IPS DF 19.7 (cell line): ENCODE results near the gene SULT1C4.
A peak's percentile ranks its signal among the peaks of the same experiment; 100 is the strongest.

Experiments used
- DNase-seq: peaks from one replicate; pipeline ENCODE4 v3.0.0-alpha.2; 2013; ENCODE audit warnings: low read depth, low spot score

Gene SULT1C4

DNA sequence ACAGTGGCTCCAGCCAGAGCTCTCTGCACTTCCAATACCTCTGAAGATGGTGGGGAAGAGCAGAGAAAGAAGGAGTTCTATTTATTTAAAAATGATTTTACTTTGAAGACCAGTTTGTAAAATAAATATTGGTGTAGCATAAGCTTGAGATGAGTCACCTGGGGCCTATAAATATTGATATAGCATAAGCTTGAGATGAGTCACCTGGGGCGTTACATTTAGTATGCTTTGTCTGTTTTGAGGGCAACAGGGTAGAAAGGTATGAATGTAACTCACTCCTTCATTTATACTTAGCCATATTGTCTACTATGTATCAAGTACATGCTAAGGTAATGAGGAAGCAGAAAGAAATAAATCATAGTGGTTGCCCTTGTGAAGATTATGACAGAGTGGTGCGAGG lies 7.7 kb upstream of the SULT1C4 start:
- no peak for DNase-seq

DNA sequence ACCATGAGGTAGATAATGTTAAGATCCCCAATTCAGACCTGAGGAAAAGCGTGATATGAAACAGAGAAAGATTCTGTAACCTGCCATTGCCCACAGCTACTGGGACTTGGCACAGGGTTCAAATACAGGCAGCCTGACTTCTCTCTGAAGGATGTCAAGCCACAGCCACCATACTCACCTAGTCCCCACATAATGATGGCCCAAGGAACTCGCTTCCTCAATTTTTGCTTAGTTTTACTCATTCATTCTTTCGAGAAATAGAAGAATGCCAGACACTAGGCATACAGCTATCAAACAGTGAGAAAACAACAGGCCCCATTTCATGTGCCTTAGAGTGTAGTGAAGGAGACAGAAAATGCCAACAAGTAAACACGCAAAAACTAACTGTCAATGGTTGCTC lies 980 bp upstream of the SULT1C4 start:
- DNase-seq, result no peak

DNA sequence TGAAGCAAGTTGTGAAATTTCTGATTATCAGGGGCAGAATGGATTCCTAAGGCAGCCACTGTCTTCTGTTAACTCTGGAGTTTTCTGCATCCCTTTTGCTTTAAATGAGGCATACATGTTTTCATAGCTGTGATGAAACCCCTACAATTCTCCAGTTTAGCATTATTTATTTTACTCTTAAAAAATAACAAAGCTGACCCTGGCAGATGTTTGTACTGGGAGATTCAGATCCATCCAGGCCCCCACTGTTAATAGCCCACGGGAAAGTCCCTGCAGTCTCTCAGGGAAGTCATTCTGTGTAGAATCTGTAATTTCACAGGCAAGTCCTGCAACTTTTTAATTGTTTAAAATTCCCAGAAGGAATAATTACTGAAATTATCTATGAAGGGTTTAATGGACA lies 353 bp upstream of the SULT1C4 start:
- no peak for DNase-seq

DNA sequence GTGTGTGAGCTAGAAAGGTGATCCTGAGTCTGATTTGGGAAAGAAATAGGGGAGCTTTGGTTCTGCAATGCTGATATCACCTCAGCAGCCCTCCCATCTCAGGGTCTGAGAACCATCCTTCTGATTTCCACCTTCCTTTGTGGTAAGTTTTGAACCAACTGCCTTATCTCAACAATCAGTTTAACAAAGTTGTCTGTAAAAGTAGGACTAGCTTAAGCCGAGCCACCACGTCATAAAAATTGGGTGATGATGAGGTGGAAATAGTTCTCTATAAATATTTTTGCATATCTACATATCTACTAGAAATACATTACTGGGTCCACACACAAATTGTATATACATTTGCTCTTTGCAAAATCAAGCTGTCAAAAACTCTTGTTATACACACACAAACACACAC lies 1.1 kb downstream of the SULT1C4 start:
- DNase-seq, result no peak

DNA sequence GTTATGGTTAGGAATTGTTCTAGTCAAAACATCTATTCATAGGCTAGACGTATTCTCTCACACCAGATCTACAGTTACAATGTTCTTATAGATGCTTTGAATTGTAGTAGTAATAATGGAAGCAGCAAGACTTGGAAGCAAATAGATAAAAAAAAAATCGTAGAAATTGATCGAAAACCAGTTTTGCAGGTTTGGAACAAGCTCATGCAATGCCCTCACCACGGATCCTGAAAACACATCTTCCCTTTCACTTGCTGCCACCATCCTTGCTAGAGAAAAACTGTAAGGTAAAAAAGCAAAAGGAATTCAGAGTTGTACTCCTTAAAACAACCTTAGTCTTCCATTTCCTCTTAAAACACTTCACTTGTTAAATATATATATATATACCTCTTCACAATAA lies 4.4 kb downstream of the SULT1C4 start:
- no peak for DNase-seq

DNA sequence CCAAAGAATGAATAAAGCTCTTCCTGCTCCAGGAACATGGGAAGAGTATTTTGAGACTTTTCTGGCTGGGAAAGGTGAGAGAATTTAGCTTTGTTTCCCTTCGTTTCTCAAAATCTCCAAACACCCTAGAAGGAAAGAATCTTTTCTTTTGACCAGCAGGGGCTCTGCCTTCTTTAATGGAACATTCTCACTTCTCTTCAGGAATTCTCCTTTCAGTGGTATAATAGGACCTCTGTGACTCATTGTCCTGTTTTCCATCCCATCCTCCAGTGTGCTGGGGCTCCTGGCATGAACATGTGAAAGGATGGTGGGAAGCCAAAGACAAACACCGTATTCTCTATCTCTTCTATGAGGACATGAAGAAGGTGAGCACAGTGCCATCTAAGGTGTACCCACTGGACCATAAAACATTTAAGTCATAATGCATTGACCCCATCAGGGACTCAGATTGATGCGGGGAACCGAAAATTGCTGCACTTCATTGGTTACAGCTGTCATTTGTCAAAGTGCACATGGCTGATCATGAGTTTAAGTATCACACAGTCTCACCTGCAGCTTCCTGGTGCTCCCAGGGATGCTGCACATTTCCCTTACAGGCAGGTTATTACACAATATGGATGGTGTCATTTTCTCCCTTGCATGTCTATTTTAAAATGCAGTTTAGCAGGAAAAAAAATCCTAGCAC lies 5.5 kb downstream of the SULT1C4 start:
- DNase-seq, result peak; percentile 48

DNA sequence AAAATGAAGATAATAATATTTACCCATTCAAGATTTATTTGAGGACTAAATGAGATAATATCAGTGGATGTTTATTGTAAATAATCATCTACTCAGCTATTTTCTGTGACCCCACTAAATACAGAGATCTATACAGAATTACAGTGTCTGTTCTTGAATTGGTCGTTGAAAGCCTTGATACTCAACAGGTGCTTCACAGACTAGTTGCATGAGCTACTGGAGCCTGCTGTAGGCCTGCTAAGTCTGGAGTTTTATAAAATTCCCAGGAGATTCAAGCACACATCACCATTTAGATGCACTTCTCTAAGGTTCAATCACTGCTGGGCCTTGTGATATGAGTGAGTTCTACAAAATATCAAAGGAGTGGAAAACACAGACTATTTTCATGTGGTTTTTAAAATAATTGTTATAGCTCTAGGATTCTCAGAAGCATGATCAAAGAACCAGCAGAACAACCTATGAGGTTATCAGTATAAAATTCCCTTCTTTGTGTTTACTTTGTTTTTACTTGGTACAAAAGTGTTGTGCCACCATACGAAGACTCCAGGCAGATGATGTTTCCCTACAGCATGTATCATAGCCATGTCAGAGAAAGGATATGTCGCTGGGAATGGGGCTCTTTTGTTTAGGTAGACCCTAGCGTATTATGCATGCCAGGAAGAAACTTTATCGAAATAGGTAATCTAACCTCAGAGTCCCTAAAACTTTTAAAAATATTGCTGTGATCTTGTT lies 7.1 kb downstream of the SULT1C4 start:
- no peak for DNase-seq

DNA sequence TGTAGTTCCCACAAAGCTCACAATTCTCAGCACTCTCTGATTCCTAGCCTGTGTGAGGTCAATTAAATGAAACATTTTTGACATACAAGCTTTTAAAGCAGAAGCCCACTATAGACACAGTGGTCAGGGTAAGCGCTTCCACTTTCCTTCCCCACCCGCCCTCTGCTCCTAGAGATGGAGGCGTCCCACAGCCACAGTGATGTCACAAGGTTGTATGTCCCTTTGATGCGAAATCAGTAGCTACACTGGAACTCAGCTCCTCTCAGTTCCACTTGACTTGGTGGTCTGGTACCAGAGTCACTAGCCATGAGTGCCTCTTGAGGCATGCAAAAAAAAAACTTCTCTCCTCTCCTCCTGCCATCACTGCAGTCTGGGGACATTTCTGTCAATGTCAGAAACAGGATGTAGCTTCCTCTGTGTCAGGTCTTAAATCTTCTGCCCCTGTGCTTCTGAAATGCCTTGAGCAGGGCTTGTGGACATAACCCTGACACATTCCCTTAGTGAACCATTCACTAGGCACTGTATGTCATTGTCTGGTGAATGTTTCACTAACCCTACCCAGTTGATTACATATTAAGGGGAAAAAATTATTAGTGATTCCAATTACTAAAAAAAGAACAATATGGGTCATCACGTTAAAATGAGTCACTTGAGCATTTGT lies 7.8 kb downstream of the SULT1C4 start:
- DNase-seq, result no peak

DNA sequence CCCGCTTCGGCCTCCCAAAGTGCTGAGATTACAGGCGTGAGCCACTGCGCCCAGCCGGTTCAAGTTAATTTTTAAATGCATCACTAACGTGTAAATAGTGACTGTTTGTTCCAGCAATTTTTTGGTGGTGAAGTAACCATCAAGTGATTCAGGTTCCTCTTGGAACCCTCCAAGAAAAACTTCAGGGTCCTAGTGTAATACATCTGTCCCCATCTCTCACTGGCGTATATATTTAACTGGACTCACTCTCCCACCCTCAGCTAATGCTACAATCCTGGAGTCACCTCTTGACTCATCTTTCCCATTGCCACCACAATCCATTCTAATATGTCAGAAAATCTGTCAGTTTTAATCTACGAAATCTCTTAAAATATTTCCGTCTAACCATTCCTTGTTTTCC lies 10.3 kb downstream of the SULT1C4 start:
- no peak for DNase-seq

DNA sequence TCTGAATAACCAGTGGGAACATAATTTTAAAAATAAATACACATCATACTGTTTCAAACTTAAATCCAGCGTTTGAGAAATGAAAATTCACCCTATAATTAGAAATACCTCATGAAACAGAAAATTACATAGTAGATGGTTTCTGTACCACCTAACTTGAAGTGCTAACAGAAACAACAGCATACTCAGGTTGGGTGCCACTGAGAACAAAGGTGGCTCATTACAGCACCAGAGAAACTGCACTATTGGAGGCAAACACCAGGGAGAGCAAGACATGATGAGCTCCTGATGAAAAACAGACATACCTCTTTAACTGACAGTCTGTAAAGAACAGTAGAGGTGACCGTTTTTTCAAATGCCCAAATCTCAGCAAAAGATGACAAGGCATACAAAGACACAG lies 12.6 kb downstream of the SULT1C4 start:
- DNase-seq, result no peak

DNA sequence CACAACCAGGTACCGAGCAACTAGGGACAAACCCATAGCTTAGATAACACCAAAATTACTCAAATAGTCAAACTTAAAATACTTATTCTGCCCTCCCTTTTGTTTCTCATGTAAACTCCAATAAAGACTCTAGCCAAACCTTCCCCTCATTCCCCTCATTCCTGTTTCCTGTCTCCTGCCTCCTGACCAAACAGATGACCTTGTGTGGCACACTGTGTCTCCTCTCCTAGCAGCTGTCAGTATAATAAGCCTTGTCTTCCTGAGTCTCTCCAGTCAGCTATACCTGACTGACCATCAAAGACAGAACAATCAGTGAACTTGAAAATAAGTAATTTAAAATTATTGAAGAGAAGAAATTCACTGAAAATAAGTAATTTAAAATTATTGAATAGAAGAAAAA lies 14.3 kb downstream of the SULT1C4 start:
- DNase-seq, result no peak

DNA sequence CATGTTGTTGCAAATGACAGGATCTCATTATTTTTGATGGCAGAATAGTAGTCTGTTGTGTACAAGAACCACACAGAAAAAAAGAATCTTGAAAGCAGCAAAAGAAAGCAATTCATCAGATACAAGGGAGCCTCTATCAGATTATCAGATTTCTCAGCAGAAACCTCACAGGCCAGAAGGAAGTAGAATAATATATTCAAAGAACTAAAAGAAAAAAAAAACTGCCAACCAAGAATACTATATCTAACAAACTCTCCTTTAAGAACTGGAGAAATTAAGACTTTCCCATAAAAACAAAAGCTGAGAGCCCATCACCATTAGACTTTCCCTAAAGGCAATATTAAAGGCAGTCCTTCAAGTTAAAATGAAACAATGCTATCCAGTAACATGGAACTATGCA lies 15.4 kb downstream of the SULT1C4 start:
- no peak for DNase-seq

DNA sequence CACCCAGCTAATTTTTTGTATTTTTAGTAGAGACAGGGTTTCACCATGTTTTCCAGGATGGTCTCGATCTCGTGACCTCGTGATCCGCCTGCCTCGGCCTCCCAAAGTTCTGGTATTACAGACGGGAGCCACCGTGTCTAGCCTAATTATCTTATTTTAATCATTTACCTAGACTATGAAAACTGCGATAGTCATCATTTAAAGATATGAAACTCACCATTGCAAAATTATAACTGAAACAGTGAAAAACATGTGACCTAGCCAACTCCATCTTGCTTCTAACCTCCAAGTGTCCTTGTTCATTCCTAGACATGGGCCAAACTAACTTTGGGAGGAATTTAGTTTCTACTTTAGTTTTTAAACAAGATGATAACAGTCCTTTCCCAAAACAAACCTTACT lies 17.4 kb downstream of the SULT1C4 start:
- no peak for DNase-seq

DNA sequence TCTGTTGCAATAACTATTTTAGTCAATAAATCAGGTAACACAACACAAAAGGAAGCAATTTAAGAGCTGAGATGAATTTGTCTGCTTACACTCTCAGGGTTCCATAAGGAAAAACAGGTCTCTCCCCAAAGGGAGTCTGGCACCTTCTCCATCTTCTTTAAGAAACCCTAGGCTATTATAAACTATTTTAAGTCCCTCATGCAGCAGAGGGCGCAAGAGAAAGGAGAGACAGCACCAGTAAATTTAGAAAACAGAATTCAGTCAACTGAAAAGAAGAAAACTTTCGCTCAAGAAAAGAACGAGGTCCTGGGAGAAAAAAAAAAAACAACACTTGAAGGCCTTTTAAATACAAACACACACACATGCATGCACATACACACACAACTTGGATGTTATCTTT lies 19.1 kb downstream of the SULT1C4 start:
- DNase-seq, result no peak

DNA sequence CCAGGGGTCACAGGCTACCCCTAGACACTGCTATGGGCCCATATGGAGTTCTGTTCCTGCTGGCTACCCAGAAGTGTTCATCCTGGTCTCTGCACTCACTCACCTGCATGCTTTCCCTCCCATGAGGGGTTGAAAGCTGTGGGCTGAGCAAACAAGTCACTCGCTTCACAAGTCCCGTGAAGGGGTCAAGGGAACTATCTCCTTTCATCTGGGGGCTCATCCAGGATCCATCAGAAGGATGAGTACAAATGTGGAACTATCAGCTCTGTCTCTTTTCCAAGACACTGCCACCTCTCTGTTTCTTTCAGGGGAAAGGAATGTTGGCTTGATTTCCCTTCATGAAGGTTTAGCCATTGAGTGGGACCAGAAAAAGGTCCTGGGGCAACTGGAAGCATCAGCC lies 21.7 kb downstream of the SULT1C4 start:
- no peak for DNase-seq

DNA sequence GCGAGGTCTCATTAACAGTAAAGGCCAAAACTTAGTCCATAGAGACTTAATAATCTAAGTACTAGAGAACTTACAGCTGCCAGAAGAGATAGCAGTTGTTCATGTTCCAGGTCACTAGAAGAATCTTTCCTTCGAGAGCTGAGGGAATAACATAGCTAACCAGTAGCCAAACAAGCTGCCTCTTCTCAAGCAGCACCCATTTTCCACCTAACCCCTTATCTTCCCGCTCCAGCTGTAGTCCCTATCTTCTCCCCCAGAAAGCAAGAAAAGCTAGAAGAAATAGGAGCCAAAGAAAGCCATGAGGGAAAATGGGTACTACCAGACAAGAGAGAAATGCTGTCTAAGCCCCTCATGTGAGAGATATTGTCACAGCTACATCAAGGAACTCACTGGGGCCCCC lies 24.0 kb downstream of the SULT1C4 start:
- no peak for DNase-seq

DNA sequence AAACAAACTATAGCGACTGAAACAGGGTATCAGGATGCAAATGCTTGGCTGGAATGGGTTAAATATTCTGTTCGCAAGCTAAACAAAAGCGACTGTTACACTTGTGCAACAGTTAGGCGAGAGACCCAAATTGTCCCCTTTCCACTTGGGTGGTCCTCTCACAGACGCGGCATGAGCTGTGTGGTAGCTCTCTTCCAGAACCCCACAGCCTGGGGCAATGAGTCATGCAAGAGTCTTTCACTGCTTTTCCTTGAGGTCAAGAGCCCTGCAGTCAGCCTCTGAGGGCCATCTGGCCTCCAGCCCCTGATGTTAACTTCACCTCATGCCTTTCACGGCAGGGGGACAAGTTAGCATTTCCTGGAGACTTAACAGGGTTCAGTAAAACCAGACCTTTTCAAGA lies 25.7 kb downstream of the SULT1C4 start:
- peak; percentile 84 for DNase-seq

DNA sequence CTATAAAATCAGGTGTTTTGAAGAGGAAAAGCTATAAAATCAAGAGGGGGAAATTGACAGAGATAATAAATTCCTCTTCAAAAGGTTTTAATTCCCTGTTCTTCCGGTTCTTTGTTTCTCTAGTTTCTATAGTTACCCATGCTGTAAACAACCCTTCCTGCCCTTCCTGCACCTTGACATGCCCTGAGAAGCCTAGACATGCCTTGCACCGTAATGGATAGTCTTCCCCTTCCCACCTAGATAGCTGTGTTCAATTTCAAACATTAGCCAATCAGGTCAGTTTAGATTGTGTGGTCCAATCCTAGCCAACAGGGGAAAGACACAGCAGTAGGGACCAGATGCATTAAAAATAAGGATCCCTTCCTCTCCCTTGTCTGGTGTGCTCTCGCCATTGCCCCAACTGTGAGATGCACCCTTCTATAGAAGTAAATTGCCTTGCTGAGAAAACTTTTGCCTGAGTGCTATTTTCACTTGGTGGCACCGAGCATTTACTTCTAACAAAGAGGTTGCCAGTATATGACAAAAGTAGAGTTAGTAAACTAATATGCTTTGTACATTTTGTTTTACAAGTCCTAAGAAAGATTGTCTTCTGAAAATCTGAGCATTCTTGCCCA lies 27.1 kb downstream of the SULT1C4 start:
- no peak for DNase-seq

DNA sequence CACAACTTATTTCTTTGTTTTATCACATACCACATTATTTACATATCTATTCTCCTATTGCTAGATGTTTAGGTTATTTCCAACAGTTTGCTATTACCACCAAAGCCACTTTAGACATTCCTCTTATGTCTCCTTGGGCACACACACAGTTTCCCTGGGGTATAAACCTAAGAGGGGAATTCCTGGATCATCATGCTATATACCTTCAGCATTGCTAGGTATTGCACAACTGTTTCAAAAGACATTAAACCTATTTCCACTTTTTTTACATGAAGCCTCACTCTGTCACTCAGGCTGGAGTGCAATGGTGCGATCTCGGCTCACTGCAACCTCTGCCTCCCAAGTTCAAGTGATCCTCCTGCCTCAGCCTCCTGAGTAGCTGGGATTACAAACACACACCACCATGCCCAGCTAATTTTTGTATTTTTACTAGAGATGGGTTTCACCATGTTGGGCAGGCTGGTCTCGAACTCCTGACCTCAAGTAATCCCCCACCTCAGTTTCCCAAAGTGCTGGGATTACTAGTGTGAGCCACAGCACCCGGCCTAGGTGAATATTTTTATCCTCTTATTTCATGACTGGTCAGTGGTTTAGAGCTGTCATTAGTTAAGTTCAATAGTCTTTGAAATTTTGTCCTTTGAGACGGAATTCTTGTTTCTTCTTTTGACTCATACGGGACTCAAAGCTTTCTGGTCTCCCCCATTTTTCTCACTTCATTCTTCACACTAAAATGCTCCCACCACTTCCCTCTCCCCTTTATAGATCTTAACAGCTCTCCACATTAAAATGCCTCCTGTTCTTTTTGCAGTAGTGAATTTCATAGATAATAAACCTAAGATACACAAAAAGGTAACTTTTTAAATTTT lies 30.3 kb downstream of the SULT1C4 start:
- no peak for DNase-seq

DNA sequence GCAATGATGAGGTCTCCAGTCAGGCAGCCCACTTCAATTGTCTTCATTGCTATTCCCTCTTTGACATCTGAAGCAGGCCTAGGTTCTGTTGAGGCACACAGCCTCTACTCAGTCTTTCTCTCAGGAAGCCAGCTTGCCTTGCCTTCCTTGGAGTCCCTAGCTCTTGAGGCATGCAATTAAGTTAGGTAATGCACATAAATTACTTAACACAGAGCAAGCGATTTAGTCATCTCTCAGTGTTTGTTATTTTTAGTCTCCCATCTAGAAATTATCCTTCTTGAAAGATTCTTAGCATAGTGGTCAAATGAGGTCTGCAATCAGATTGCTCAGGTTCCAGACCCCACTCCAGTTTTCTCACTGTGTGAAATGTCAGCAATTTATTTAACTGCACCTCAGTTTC lies 32.0 kb downstream of the SULT1C4 start:
- no peak for DNase-seq

DNA sequence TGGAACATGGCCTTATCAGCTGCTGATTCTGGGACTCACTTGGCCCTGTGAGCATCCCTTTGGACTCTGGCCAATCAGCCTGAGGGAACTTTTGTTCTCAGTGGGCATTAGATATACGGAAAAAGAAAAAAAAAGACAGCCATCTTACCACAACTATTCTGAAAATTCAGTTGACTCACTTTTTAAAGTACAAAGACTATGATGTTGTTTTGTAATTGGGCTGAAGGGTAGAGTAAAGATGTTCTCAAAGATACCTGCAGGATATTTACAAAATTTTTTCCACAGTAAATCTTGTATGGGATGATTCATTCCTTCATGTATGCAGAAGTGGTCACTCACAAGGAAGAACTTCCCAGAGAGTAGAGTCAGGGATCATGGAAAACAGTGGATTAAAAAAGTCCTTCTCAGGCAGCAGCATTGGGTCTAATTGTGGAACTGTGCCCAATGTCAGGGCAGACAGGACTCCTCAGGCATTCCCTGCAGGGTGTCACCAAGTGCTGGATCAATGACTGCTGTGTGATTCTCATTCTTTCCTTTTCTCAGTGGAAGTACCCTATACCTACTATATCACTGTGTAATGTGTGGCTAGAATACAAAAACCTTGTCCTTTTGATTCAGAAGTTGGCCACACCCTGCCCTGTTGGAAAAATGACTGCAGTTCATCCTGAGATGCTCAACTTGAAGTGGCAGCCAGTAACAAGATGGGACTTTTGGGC lies 35.4 kb downstream of the SULT1C4 start:
- DNase-seq, result no peak
